ENCODE measurements around the gene IKZF2.

DNA sequence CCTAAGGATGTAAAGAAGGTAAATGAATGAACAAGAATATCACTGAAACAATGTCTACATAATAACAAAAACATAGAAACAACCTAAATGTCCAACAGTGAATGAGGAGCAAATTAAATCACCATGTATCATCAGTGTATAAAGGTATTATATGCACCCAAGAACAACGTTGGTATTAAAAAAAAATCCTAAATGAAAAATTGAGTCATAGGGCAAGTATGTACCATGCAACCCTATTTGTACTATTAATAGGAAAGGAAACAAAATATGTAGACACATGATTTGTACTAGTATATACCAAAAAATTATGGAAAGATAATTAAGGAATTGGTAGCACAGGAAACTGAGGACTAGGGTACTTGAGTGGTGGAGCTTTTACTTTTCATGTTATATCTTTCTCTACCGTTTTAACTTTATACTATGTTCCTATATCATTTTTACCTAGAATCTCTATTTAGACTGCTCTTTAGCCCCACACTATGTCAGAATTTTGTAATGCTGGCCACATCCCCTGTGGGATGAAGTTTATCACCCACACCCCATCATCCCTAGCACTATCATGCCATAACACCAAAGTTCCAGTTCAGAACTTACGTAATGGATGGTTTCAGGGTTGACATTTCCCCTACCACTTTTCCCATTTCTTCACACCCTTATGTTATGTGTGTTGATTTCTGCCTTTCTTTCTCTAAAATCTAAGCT is 25.6 kb downstream of the IKZF2 start:
- TF ChIP-seq, protein P1, sequence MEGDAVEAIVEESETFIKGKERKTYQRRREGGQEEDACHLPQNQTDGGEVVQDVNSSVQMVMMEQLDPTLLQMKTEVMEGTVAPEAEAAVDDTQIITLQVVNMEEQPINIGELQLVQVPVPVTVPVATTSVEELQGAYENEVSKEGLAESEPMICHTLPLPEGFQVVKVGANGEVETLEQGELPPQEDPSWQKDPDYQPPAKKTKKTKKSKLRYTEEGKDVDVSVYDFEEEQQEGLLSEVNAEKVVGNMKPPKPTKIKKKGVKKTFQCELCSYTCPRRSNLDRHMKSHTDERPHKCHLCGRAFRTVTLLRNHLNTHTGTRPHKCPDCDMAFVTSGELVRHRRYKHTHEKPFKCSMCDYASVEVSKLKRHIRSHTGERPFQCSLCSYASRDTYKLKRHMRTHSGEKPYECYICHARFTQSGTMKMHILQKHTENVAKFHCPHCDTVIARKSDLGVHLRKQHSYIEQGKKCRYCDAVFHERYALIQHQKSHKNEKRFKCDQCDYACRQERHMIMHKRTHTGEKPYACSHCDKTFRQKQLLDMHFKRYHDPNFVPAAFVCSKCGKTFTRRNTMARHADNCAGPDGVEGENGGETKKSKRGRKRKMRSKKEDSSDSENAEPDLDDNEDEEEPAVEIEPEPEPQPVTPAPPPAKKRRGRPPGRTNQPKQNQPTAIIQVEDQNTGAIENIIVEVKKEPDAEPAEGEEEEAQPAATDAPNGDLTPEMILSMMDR (conservative IDR thresholded peaks at IDR 0.05; ENCODE audit: low read depth, low read length): no peak
- TF ChIP-seq POLR2A (IDR thresholded peaks at IDR 0.05; ENCODE audit: low read depth, low read length): no peak
- TF ChIP-seq RFX5 (IDR thresholded peaks at IDR 0.05; ENCODE audit: low read depth, low read length): no peak
- TF ChIP-seq, protein P2, sequence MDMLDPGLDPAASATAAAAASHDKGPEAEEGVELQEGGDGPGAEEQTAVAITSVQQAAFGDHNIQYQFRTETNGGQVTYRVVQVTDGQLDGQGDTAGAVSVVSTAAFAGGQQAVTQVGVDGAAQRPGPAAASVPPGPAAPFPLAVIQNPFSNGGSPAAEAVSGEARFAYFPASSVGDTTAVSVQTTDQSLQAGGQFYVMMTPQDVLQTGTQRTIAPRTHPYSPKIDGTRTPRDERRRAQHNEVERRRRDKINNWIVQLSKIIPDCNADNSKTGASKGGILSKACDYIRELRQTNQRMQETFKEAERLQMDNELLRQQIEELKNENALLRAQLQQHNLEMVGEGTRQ (IDR thresholded peaks at IDR 0.05; ENCODE audit: low read depth, low read length): no peak
- TF ChIP-seq, protein P3, sequence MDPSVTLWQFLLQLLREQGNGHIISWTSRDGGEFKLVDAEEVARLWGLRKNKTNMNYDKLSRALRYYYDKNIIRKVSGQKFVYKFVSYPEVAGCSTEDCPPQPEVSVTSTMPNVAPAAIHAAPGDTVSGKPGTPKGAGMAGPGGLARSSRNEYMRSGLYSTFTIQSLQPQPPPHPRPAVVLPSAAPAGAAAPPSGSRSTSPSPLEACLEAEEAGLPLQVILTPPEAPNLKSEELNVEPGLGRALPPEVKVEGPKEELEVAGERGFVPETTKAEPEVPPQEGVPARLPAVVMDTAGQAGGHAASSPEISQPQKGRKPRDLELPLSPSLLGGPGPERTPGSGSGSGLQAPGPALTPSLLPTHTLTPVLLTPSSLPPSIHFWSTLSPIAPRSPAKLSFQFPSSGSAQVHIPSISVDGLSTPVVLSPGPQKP (IDR thresholded peaks at IDR 0.05; ENCODE audit: borderline replicate concordance, low read depth, low read length): no peak
- TF ChIP-seq MAZ (IDR thresholded peaks at IDR 0.05; ENCODE audit: borderline replicate concordance, low read depth, low read length): no peak
- TF ChIP-seq BHLHE40 (IDR thresholded peaks at IDR 0.05; ENCODE audit: low read depth, low read length): no peak
- TF ChIP-seq CHD1 (IDR thresholded peaks at IDR 0.05; ENCODE audit: low read depth, low read length): no peak
- no peak for TF ChIP-seq MAFK (IDR thresholded peaks at IDR 0.05; ENCODE audit: low read depth, low read length)
- TF ChIP-seq MXI1 (IDR thresholded peaks at IDR 0.05; ENCODE audit: borderline replicate concordance, low read depth, low read length): no peak
- TF ChIP-seq SMC3 (IDR thresholded peaks at IDR 0.05; ENCODE audit: low read depth, low read length): no peak
- no peak for TF ChIP-seq RCOR1 (IDR thresholded peaks at IDR 0.05; ENCODE audit: insufficient replicate concordance, low read length)
- TF ChIP-seq RAD21 (IDR thresholded peaks at IDR 0.05; ENCODE audit: low read length): peak; percentile 9; the same call in 1 of the 2 replicates

All from IMR-90 (cell line).